ENCODE measurements around the gene IFI35.

GRCh38 chr17:42982266-42982665 lies 24.3 kb upstream of the IFI35 start:
- TF ChIP-seq POLR2A (IDR thresholded peaks at IDR 0.05) = no peak
- no peak for TF ChIP-seq EP300 (IDR thresholded peaks at IDR 0.05)
